Posterior cingulate gyrus (tissue), 11 donors: ENCODE data around the gene GLP2R.

Experiments
- DNase-seq, 10 donors: peaks; one replicate each; pipeline versions ENCODE4 v3.0.0 to v3.0.0-alpha.2; 2020 to 2021; ENCODE audit warnings: mixed read lengths in 3 of 10
- intact Hi-C: fragments of 100-400 bp; cut with DNase I; formaldehyde crosslinking; loops from one replicate; pipeline ENCODE4 v1.15.1; 2023

GLP2R gene

GRCh38 chr17:9811537-9811936 is 14.2 kb upstream of the GLP2R start:
- no peak for DNase-seq
- intact Hi-C loops = no loop called here

- DNase-seq = no peak
- intact Hi-C loops = no loop called here
Observed at GRCh38 chr17:9813166-9813565, 12.6 kb upstream of the GLP2R start.

GRCh38 chr17:9814337-9814945 is 11.3 kb upstream of the GLP2R start:
- peak in 1 of 10 donors; percentile 70 for DNase-seq

GRCh38 chr17:9816472-9816871 is 9.3 kb upstream of the GLP2R start:
- intact Hi-C loops = no loop called here
- DNase-seq = no peak

More at GRCh38 chr17:9814337-9814945, 11.3 kb upstream of the GLP2R start:
- intact Hi-C loops = no loop called here

- peak in 8 of 10 donors; percentile 36 to 94 (median 69) for DNase-seq
- intact Hi-C loops = no loop called here
Observed at GRCh38 chr17:9817086-9817485, 8.6 kb upstream of the GLP2R start.

- DNase-seq = no peak
- intact Hi-C loops = no loop called here
Observed at GRCh38 chr17:9818760-9819159, 7.0 kb upstream of the GLP2R start.

- intact Hi-C loops = no loop called here
- no peak for DNase-seq
Observed at GRCh38 chr17:9820448-9820847, 5.3 kb upstream of the GLP2R start.

GRCh38 chr17:9821921-9822320 is 3.8 kb upstream of the GLP2R start, which contains the start of gene GSG1L2:
Gene GSG1L2, minus strand, starts transcription at chr17:9822079. Its CDS starts 8 bp downstream, at chr17:9822071.
- DNase-seq = peak in 1 of 10 donors; percentile 57
- intact Hi-C loops = no loop called here

GRCh38 chr17:9824094-9824493 is 1.6 kb upstream of the GLP2R start:
- no peak for DNase-seq
- intact Hi-C loops = no loop called here

- intact Hi-C loops = no loop called here
- DNase-seq = peak in 1 of 10 donors; percentile 61
Observed at GRCh38 chr17:9824797-9825338, 856 bp upstream of the GLP2R start.

GRCh38 chr17:9828296-9829295 is 2.9 kb downstream of the GLP2R start:
- intact Hi-C loops = no loop called here
- DNase-seq = no peak

- intact Hi-C loops = no loop called here
- DNase-seq = no peak
Observed at GRCh38 chr17:9829343-9829742, 3.6 kb downstream of the GLP2R start.

GRCh38 chr17:9830711-9831110 is 5.0 kb downstream of the GLP2R start:
- no peak for DNase-seq
- intact Hi-C loops = no loop called here

GRCh38 chr17:9833922-9834321 is 8.2 kb downstream of the GLP2R start:
- intact Hi-C loops = no loop called here
- no peak for DNase-seq

GRCh38 chr17:9837551-9838471 is 12.1 kb downstream of the GLP2R start:
- DNase-seq = no peak
- intact Hi-C loops = no loop called here

- no peak for DNase-seq
- intact Hi-C loops = no loop called here
Observed at GRCh38 chr17:9839433-9839832, 13.7 kb downstream of the GLP2R start.

- peak in 2 of 10 donors; percentile 15 to 29 for DNase-seq
- intact Hi-C loops = no loop called here
Observed at GRCh38 chr17:9842057-9842758, 16.5 kb downstream of the GLP2R start.

GRCh38 chr17:9843152-9844010 is 17.7 kb downstream of the GLP2R start:
- intact Hi-C loops = no loop called here
- no peak for DNase-seq

- intact Hi-C loops = no loop called here
- no peak for DNase-seq
Observed at GRCh38 chr17:9844153-9844552, 18.4 kb downstream of the GLP2R start.
